Endothelial cell of umbilical vein (primary cell): ENCODE measurements around the gene CRLF1. TPM values are rescaled to one million over a fixed set of nuclear protein-coding genes. Genes with fewer than 3 reads are reported as not detected.

Experiments used
- BruUV-seq: library from RNA; stranded (reverse); fragments of 400-500 nt; replicated peaks from 2 replicates; lab custom pipeline; 2021; lab: Mats Ljungman, UMichigan
- CTCF ChIA-PET: fragments of 300-600, 350-600 bp; sonication (Branson Sonifier 250); formaldehyde crosslinking; loops from one replicate; lab custom pipeline; 2021; ENCODE audit warnings: antibody characterized with exemption, inconsistent platforms; lab: Charles Lee
- POLR2A ChIA-PET: fragments of 300-600, 350-600 bp; sonication (Branson Sonifier 250); formaldehyde crosslinking; loops from one replicate; lab custom pipeline; 2021; ENCODE audit warnings: antibody characterized with exemption, inconsistent platforms; lab: Charles Lee
- DNase-seq: peaks from one replicate; pipeline ENCODE4 v3.0.0-alpha.2; 2011; ENCODE audit warnings: low read depth, low spot score
- FAIRE-seq: peaks from 2 replicates; lab custom pipeline; 2011; peaks lifted over from hg19 to GRCh38; lab: Jason Lieb, UNC
- H2AFZ ChIP-seq: 2 replicates; pipeline ENCODE4 v1.6.0; 2012; ENCODE audit warnings: low read depth, low read length, control low read depth, inconsistent platforms
- H3K27ac ChIP-seq: 2 replicates; pipeline ENCODE4 v1.5.1; 2011; ENCODE audit warnings: low read depth, mild to moderate bottlenecking, control low read depth, low read length, moderate library complexity; ENCODE audit not compliant: insufficient read depth
- H3K27me3 ChIP-seq, 2 experiments: 2 replicates each; pipeline versions ENCODE4 v1.6.0 to v1.6.1; 2011; ENCODE audit warnings: low read length in 2 of 2, mixed read lengths in 1 of 2; ENCODE audit not compliant: control insufficient read depth in 2 of 2, insufficient read depth in 2 of 2
- H3K36me3 ChIP-seq, 2 experiments: 2 replicates in 1 of 2; 3 replicates in 1 of 2; pipeline ENCODE4 v1.5.1; 2011; ENCODE audit warnings: low read length in 2 of 2, mild to moderate bottlenecking in 1 of 2, moderate library complexity in 1 of 2; ENCODE audit not compliant: control insufficient read depth in 2 of 2, insufficient read depth in 2 of 2; ENCODE audit errors: extremely low read depth in 1 of 2
- H3K4me1 ChIP-seq: 3 replicates; pipeline ENCODE4 v1.5.1; 2011; ENCODE audit warnings: mild to moderate bottlenecking, low read length; ENCODE audit not compliant: control insufficient read depth, insufficient read depth; ENCODE audit errors: extremely low read depth
- H3K4me2 ChIP-seq: 2 replicates; pipeline ENCODE4 v1.6.1; 2011; ENCODE audit warnings: low read length, control low read depth, mixed read lengths; ENCODE audit not compliant: insufficient read depth
- H3K4me3 ChIP-seq, 3 experiments: fragments of 200-600 bp in 1 of 3; sonication (generic), shearing (Covaris generic) in 1 of 3; replicated peaks in 1 of 3; 2 replicates each; pipeline ENCODE4 v1.5.1; 2011 to 2016; ENCODE audit warnings: control low read depth in 3 of 3, low read length in 3 of 3, mild to moderate bottlenecking in 2 of 3, inconsistent platforms in 1 of 3, low read depth in 1 of 3, moderate library complexity in 1 of 3; ENCODE audit not compliant: insufficient read depth in 1 of 3
- H3K79me2 ChIP-seq: 2 replicates; pipeline ENCODE4 v1.6.0; 2012; ENCODE audit warnings: low read length, inconsistent platforms; ENCODE audit not compliant: control insufficient read depth, insufficient read depth
- H3K9ac ChIP-seq: replicated peaks from 2 replicates; pipeline ENCODE3; 2011; ENCODE audit warnings: low read length, control low read depth; ENCODE audit not compliant: insufficient read depth; ENCODE audit errors: extremely low read depth
- H3K9me1 ChIP-seq: replicated peaks from 3 replicates; pipeline ENCODE4 v1.6.0; 2011; ENCODE audit warnings: mild to moderate bottlenecking, low read length; ENCODE audit not compliant: control insufficient read depth, insufficient read depth; ENCODE audit errors: extremely low read depth
- H3K9me3 ChIP-seq: replicated peaks from 2 replicates; pipeline ENCODE4 v1.5.1; 2012; ENCODE audit warnings: low read length, inconsistent platforms; ENCODE audit not compliant: control insufficient read depth, insufficient read depth
- H4K20me1 ChIP-seq: replicated peaks from 2 replicates; pipeline ENCODE3; 2011; ENCODE audit warnings: mild to moderate bottlenecking, low read length; ENCODE audit not compliant: control insufficient read depth, insufficient read depth; ENCODE audit errors: extremely low read depth
- EZH2 ChIP-seq: IDR thresholded peaks from 2 replicates; pipeline ENCODE4 v1.6.1; 2012; ENCODE audit warnings: borderline replicate concordance, low read depth, mild to moderate bottlenecking, moderate library complexity, low read length, inconsistent platforms; ENCODE audit not compliant: severe bottlenecking
- FOS ChIP-seq: IDR thresholded peaks from 2 replicates; pipeline ENCODE4 v1.6.1; 2011; ENCODE audit warnings: mild to moderate bottlenecking, low read length, moderate library complexity, borderline replicate concordance; ENCODE audit not compliant: insufficient read depth
- GATA2 ChIP-seq: IDR thresholded peaks from 2 replicates; pipeline ENCODE4 v1.7.0; 2011; ENCODE audit warnings: low read depth, mild to moderate bottlenecking, moderate library complexity, mixed read lengths, low read length; ENCODE audit not compliant: insufficient read length, insufficient read depth
- JUN ChIP-seq: IDR thresholded peaks from 2 replicates; pipeline ENCODE4 v1.6.1; 2011; ENCODE audit warnings: borderline replicate concordance, low read depth; ENCODE audit not compliant: insufficient read length, insufficient read depth
- MYC ChIP-seq: IDR thresholded peaks from one replicate; pipeline ENCODE4 v1.6.1; 2011; ENCODE audit warnings: mild to moderate bottlenecking, low read depth, low read length
- POLR2A ChIP-seq: IDR thresholded peaks from 2 replicates; pipeline ENCODE4 v1.6.1; 2012; ENCODE audit warnings: low read depth, mild to moderate bottlenecking, control low read depth, low read length
- POLR2AphosphoS5 ChIP-seq: IDR thresholded peaks from 2 replicates; pipeline ENCODE4 v1.6.1; 2012; ENCODE audit warnings: low read depth, mild to moderate bottlenecking, control low read depth, low read length, moderate library complexity; ENCODE audit not compliant: insufficient read depth
- dilution Hi-C: fragments of 300-500 bp; cut with MboI; formaldehyde crosslinking; loops from one replicate; pipeline ENCODE4 v1.15.0; 2019; ENCODE audit warnings: low sequenced_read_pairs; ENCODE audit not compliant: extremely low pct_ligation_motif_present
- intact Hi-C: fragments of 100-400 bp; cut with micrococcal nuclease; formaldehyde crosslinking; loops from one replicate; pipeline ENCODE4 v1.10.0; 2022
- polyA plus RNA-seq, 4 experiments: library from polyadenylated mRNA; depleted of rRNA in 3 of 4; stranded (reverse) in 3 of 4; unstranded in 1 of 4; fragments of >200 nt; gene quantifications; 2 replicates each; pipeline versions ENCODE4 v1.2.1 to v1.2.3, GENCODE V29; 2011 to 2012; ENCODE audit warnings: missing spikeins in 1 of 4
- total RNA-seq: library from RNA; stranded (reverse); gene quantifications from 2 replicates; pipeline ENCODE4 v1.2.3, GENCODE V29; 2021
- TF ChIP-seq, protein P1 (sequence below): IDR thresholded peaks from 2 replicates; pipeline ENCODE4 v1.6.1; 2011; ENCODE audit not compliant: insufficient read depth, insufficient read length
- TF ChIP-seq, protein P2 (sequence below), 2 donors: IDR thresholded peaks; 1 replicate in 1 of 2; 2 replicates in 1 of 2; pipeline ENCODE4 v1.5.1; 2011; ENCODE audit warnings: low read length in 2 of 2, mild to moderate bottlenecking in 2 of 2, moderate library complexity in 2 of 2, control low read depth in 1 of 2, inconsistent platforms in 1 of 2, low read depth in 1 of 2; ENCODE audit not compliant: insufficient read depth in 1 of 2; ENCODE audit errors: extremely low read depth in 1 of 2

CRLF1 gene
- total and polyA plus RNA-seq, 2 donors (not counting 3 experiments of a cell fraction or from before 2014, with no cell fraction given): 0.18 TPM; not detected in 1

GRCh38 chr19:18626906-18627305 is 20.3 kb upstream of the CRLF1 start:
- POLR2A ChIA-PET: no interaction called here
- Histone ChIP-seq H4K20me1 (no peaks in the 10 kb centered on the region), H3K9me3 (no peaks in the 10 kb centered on the region), H3K9me1 (no peaks in the 10 kb centered on the region), H3K36me3 (no peaks in the 10 kb centered on the region), H3K4me1 (no peaks in the 10 kb centered on the region), H3K9ac (no peak overlapping the region), H3K27ac (no peak overlapping the region), H3K4me2 (no peak overlapping the region), H3K27me3 (no peaks in the 10 kb centered on the region), H3K4me3 (no peak overlapping the region), H2AFZ (no peak overlapping the region), H3K79me2 (no peaks in the 10 kb centered on the region)
- TF ChIP-seq, protein P1, sequence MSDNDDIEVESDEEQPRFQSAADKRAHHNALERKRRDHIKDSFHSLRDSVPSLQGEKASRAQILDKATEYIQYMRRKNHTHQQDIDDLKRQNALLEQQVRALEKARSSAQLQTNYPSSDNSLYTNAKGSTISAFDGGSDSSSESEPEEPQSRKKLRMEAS: no peak
- TF ChIP-seq, protein P2, sequence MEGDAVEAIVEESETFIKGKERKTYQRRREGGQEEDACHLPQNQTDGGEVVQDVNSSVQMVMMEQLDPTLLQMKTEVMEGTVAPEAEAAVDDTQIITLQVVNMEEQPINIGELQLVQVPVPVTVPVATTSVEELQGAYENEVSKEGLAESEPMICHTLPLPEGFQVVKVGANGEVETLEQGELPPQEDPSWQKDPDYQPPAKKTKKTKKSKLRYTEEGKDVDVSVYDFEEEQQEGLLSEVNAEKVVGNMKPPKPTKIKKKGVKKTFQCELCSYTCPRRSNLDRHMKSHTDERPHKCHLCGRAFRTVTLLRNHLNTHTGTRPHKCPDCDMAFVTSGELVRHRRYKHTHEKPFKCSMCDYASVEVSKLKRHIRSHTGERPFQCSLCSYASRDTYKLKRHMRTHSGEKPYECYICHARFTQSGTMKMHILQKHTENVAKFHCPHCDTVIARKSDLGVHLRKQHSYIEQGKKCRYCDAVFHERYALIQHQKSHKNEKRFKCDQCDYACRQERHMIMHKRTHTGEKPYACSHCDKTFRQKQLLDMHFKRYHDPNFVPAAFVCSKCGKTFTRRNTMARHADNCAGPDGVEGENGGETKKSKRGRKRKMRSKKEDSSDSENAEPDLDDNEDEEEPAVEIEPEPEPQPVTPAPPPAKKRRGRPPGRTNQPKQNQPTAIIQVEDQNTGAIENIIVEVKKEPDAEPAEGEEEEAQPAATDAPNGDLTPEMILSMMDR (IDR thresholded peaks at IDR 0.05; ENCODE audit: extremely low read depth in 1 of 2, insufficient read depth in 1 of 2, low read depth in 1 of 2, low read length in 2 of 2): no peak
- TF ChIP-seq POLR2AphosphoS5 (no peak), FOS (no peak)
- DNase-seq: no peak
- CTCF ChIA-PET: no interaction called here
- BruUV-seq: no TSS peak
- dilution Hi-C loops (no loop called here), intact Hi-C loops (no loop called here)
- no peak for FAIRE-seq

GRCh38 chr19:18620902-18621301 is 14.3 kb upstream of the CRLF1 start:
- TF ChIP-seq, protein P2 (IDR thresholded peaks at IDR 0.05; ENCODE audit: extremely low read depth in 1 of 2, insufficient read depth in 1 of 2, low read depth in 1 of 2, low read length in 2 of 2): no peak
- TF ChIP-seq EZH2: no peak
- no peak for TF ChIP-seq GATA2
- no peak for TF ChIP-seq POLR2A
- no peak for TF ChIP-seq MYC
- no peak for TF ChIP-seq JUN
- TF ChIP-seq FOS: no peak
- TF ChIP-seq POLR2AphosphoS5: no peak
- TF ChIP-seq, protein P1: no peak
- H3K9me3 ChIP-seq: no peaks in the 10 kb centered on the region
- no TSS peak for BruUV-seq
- CTCF ChIA-PET: interaction anchor here (1.0 kb wide), 1 partner anchor 27 kb away, joined by 5 read pairs; no protein-coding TSS in a partner anchor
- H2AFZ ChIP-seq: no peak overlapping the region
- H4K20me1 ChIP-seq: no peaks in the 10 kb centered on the region
- intact Hi-C loops (no loop called here), dilution Hi-C loops (no loop called here)
- H3K36me3 ChIP-seq: no peaks in the 10 kb centered on the region
- H3K79me2 ChIP-seq: no peaks in the 10 kb centered on the region
- DNase-seq (no peak), FAIRE-seq (no peak)
- POLR2A ChIA-PET: no interaction called here
- H3K9ac ChIP-seq: no peak overlapping the region
- H3K4me1 ChIP-seq: no peaks in the 10 kb centered on the region
- no peak overlapping the region for H3K27ac ChIP-seq
- no peaks in the 10 kb centered on the region for H3K27me3 ChIP-seq
- H3K4me3 ChIP-seq: no peak overlapping the region
- no peaks in the 10 kb centered on the region for H3K9me1 ChIP-seq
- no peak overlapping the region for H3K4me2 ChIP-seq
